Pancreas (tissue), 10 donors: Measurements from ENCODE around the gene ITPR3. TPM values are rescaled to one million over a fixed set of nuclear protein-coding genes. Genes with fewer than 3 reads are reported as not detected.

Experiments
- ATAC-seq, 4 donors: fragments of 200-7000 bp; cut with Tn5 transposase; one replicate each; pipeline versions ENCODE4 v1.8.0 to v1.9.1; 2020; ENCODE audit warnings: mild to moderate bottlenecking in 4 of 4, moderate library complexity in 4 of 4
- DNase-seq, 6 donors: peaks; one replicate each; pipeline ENCODE4 v3.0.0-alpha.2; 2020
- FAIRE-seq: peaks from 2 replicates; lab custom pipeline; 2012; peaks lifted over from hg19 to GRCh38; lab: Jason Lieb, UNC
- H3K27ac ChIP-seq, 4 donors: fragments of 200-600 bp; sonication (generic); 1 replicate in 3 of 4; 2 replicates in 1 of 4; pipeline versions ENCODE4 v1.5.0 to v1.8.0; 2020
- H3K27me3 ChIP-seq, 4 donors: fragments of 200-600 bp; one replicate each; pipeline ENCODE4 v1.8.0; 2021
- H3K36me3 ChIP-seq, 3 donors: fragments of 200-600 bp; sonication (generic) in 1 of 3; one replicate each; pipeline versions ENCODE4 v1.5.0 to v1.8.0; 2020 to 2021
- H3K4me1 ChIP-seq, 3 donors: fragments of 200-600 bp; one replicate each; pipeline ENCODE4 v1.8.0; 2021
- H3K4me3 ChIP-seq, 4 donors: fragments of 200-600 bp; sonication (generic) in 2 of 4; one replicate each; pipeline versions ENCODE4 v1.5.0 to v1.8.0; 2020 to 2021
- H3K9me3 ChIP-seq, 4 donors: fragments of 200-600 bp; one replicate each; pipeline ENCODE4 v1.8.0; 2021
- WGBS, 2 donors: extraction: QIAGEN DNeasy Blood & Tissue Kit; methylation state at CpG; one replicate each; pipeline ENCODE4 v1.1.7; 2013; 5-methylcytosine and 5-hydroxymethylcytosine counted together
- intact Hi-C, 3 donors: fragments of 100-400 bp; cut with DNase I; formaldehyde crosslinking; loops; one replicate each; pipeline versions ENCODE4 v1.11.1 to v1.14.2; 2022
- polyA plus RNA-seq, 2 donors: library from polyadenylated mRNA; stranded (reverse); fragments of 200-250 nt; gene quantifications; one replicate each; pipeline ENCODE4 v1.2.3, GENCODE V29; 2013
- total RNA-seq, 6 donors: library from RNA; stranded (reverse); fragmentation: NEBNext Ultra II Directional in 4 of 6; extraction: Animal tissue kit (Norgen Biotek cat#: 25700) in 4 of 6; gene quantifications; one replicate each; pipeline versions ENCODE4 v1.2.1 to v1.2.4, GENCODE V29; 2021 to 2023
- TF ChIP-seq, protein P1 (sequence below), 4 donors: fragments of 200-600 bp; sonication (generic) in 3 of 4; IDR thresholded peaks; one replicate each; pipeline versions ENCODE4 v1.5.0 to v1.8.0; 2021; ENCODE audit warnings: antibody characterized with exemption in 4 of 4
- donor health status: healthy with polysubstance abuse.
- donor health status: DM: no; HTN: no; CAD: no; lungs with moderate emphysema.
- donor health status: DM: no; HTN: no; CAD: no.
- donor health status: control.
- donor health status: control.
- donor health status: Bipolar disorder and iron deficiency.
- donor health status: DM: yes; HTN: yes; CAD: no.
- donor health status: DM: no; HTN: no; CAD: no.
- donor health status: DM: no; HTN: no; CAD: no.
- donor health status: DM: yes; HTN: yes; CAD: no.

Gene ITPR3
- total and polyA plus RNA-seq, 8 donors = 9.1 to 20.3 (median 12.9) TPM

DNA sequence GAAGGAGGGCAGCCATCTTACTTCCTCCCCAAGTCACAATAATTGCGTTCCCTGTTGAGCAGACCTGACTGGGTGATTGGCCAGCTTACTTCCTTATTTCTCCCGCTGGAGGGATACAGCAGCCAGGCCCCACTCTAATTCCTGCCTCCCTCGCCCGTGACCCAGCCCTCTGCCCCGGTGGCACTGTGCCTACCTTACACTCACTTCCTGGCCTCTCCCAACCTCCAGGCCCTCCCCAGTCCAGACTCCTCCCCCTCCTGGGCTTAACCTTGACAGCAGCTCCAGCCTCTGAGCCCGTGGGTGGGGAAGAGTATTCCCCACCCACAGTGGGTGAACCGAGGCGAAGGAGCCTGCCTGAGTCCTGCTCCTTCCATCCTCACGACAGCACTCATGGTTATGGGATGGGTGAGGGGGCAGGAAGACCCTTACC lies 44.0 kb upstream of the ITPR3 start:
- 42 to 57% methylated on average over 9 of the region's 9 CpGs for WGBS, 2 donors
- Histone ChIP-seq H3K4me3 (no peak overlapping the region), H3K9me3 (no peaks in the 10 kb centered on the region), H3K4me1 (peaks cover 0 to 11% (median 10%) of the 10 kb centered on the region in 3 donors), H3K27me3 (no peaks in the 10 kb centered on the region), H3K27ac (peak overlapping the region in 2 of 4 donors; percentile 45 to 62), H3K36me3 (peaks cover 0 to 11% (median 4%) of the 10 kb centered on the region in 3 donors)
- no peak for FAIRE-seq
- peak in 4 of 6 donors; percentile 61 to 70 (median 62) for DNase-seq
- TF ChIP-seq, protein P1, sequence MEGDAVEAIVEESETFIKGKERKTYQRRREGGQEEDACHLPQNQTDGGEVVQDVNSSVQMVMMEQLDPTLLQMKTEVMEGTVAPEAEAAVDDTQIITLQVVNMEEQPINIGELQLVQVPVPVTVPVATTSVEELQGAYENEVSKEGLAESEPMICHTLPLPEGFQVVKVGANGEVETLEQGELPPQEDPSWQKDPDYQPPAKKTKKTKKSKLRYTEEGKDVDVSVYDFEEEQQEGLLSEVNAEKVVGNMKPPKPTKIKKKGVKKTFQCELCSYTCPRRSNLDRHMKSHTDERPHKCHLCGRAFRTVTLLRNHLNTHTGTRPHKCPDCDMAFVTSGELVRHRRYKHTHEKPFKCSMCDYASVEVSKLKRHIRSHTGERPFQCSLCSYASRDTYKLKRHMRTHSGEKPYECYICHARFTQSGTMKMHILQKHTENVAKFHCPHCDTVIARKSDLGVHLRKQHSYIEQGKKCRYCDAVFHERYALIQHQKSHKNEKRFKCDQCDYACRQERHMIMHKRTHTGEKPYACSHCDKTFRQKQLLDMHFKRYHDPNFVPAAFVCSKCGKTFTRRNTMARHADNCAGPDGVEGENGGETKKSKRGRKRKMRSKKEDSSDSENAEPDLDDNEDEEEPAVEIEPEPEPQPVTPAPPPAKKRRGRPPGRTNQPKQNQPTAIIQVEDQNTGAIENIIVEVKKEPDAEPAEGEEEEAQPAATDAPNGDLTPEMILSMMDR (IDR thresholded peaks at IDR 0.05) = no peak
- intact Hi-C loops = no loop called here
- ATAC-seq = peak; percentile 25 to 61 (median 43)

DNA sequence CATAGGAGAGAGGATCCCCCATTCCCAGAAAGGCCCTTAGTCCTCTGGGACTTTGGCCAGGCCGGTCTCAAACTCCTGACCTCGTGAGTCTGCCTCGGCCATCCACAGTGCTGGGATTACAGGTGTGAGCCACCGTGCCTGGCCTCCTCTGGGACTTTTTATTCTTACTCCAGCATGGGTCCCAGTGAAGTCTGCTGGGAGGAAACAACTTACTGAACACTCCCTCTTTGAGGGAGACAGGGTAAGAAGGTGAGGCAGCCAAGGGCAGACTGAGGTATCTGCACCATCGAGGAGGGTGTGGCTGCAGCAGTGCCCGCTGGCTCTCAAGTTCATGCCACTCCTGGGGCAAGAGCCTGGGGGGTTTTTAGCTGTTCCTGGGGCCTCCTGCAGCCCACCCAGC lies 43.4 kb upstream of the ITPR3 start:
- TF ChIP-seq, protein P1 (IDR thresholded peaks at IDR 0.05) = no peak
- H3K36me3 ChIP-seq = peaks cover 0 to 11% (median 4%) of the 10 kb centered on the region in 3 donors
- H3K27me3 ChIP-seq = no peaks in the 10 kb centered on the region
- H3K9me3 ChIP-seq = no peaks in the 10 kb centered on the region
- no peak for ATAC-seq
- peak overlapping the region in 1 of 4 donors; percentile 62 for H3K27ac ChIP-seq
- no peak overlapping the region for H3K4me3 ChIP-seq
- whole genome bisulfite sequencing, 2 donors = 84 to 87% methylated on average over 6 of the region's 6 CpGs
- no peak for DNase-seq
- H3K4me1 ChIP-seq = peaks cover 0 to 11% (median 10%) of the 10 kb centered on the region in 3 donors
- no peak for FAIRE-seq
- intact Hi-C loops = no loop called here

DNA sequence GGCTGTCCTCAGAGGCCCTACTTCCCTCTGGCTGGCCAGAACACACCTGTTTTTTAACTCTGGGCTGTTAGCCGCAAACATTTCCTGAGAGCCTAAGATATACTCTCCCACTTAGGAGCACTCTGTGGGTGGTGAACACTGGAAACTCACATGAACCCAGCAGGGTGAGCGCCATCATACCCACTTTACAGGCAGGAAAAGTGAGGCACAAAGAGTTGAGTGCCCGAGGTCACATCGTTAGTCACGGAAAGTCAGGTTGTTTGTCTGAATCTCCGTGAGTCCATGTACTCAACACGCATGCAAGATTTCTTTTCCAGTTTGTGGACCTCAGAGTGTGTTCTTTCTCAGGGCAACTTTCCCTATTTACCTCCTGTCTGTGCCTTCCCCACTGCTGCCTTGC lies 43.0 kb upstream of the ITPR3 start:
- Histone ChIP-seq H3K4me1 (peaks cover 0 to 11% (median 10%) of the 10 kb centered on the region in 3 donors), H3K9me3 (no peaks in the 10 kb centered on the region), H3K27me3 (no peaks in the 10 kb centered on the region), H3K27ac (no peak overlapping the region), H3K4me3 (peak overlapping the region in 1 of 4 donors; percentile 71), H3K36me3 (peaks cover 0 to 11% (median 4%) of the 10 kb centered on the region in 3 donors)
- TF ChIP-seq, protein P1 (IDR thresholded peaks at IDR 0.05) = no peak
- DNase-seq (no peak), FAIRE-seq (no peak), ATAC-seq (no peak)
- 90 to 93% methylated on average over 7 of the region's 7 CpGs for WGBS, 2 donors
- intact Hi-C loops = no loop called here

DNA sequence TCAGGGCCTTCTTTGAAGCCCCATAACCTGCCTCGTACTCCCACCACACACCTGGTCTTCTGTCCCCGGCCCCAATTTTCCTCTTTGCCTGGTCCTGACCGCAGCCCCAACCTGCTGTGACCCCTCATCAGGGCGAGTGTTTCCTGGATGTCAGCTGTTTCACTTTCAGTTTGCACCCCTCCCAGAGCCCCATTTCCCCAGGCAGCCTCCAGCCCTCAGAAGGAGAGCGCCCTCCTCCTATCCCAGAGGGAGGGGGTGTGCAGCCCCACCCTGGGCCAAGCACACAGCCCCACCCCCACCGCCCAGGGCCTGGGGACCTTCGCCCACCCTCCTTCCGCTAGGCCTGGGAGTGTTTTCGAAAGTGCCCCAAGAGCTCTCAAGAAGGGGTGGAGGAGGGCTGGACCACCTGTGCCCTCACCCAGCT lies 42.5 kb upstream of the ITPR3 start:
- WGBS, 2 donors = 78 to 88% methylated on average over 9 of the region's 9 CpGs
- Histone ChIP-seq H3K4me1 (peaks cover 0 to 11% (median 10%) of the 10 kb centered on the region in 3 donors), H3K27me3 (no peaks in the 10 kb centered on the region), H3K36me3 (peaks cover 0 to 11% (median 4%) of the 10 kb centered on the region in 3 donors), H3K27ac (no peak overlapping the region), H3K4me3 (peak overlapping the region in 1 of 4 donors; percentile 71), H3K9me3 (no peaks in the 10 kb centered on the region)
- TF ChIP-seq, protein P1 (IDR thresholded peaks at IDR 0.05) = no peak
- no peak for ATAC-seq
- FAIRE-seq = no peak
- intact Hi-C loops = no loop called here
- DNase-seq = no peak
